SK-N-MC (cell line): Measurements from ENCODE around the gene FDX2.
A peak's percentile ranks its signal among the peaks of the same experiment; 100 is the strongest.
"Not testable (repeated sequence)": the region's sequence is repeated elsewhere in the genome, so short reads cannot be mapped to it uniquely, and the experiment has no call there.

Experiments used
- DNase-seq: peaks from one replicate; pipeline ENCODE4 v3.0.0-alpha.2; 2011; ENCODE audit warnings: low read depth, low spot score
- H3K27ac ChIP-seq: fragments of 200-600 bp; sonication (generic); 2 replicates; pipeline ENCODE4 v1.5.1; 2016; ENCODE audit warnings: mixed run types
- H3K36me3 ChIP-seq: fragments of 200-600 bp; sonication (generic); 2 replicates; pipeline ENCODE4 v1.6.1; 2017; ENCODE audit warnings: antibody characterized with exemption, low read length, mixed read lengths; ENCODE audit not compliant: insufficient read depth
- H3K4me3 ChIP-seq: fragments of 200-600 bp; sonication (generic); 2 replicates; pipeline ENCODE4 v1.5.1; 2016
- H3K9ac ChIP-seq: fragments of 200-600 bp; sonication (generic); 2 replicates; pipeline ENCODE4 v1.8.0; 2017; ENCODE audit warnings: mixed run types, mixed read lengths; ENCODE audit not compliant: insufficient read length
- H3K9me3 ChIP-seq: fragments of 200-600 bp; sonication (generic); 2 replicates; pipeline ENCODE4 v1.6.1; 2017; ENCODE audit warnings: low read depth, mild to moderate bottlenecking, antibody characterized with exemption, low read length, moderate library complexity, mixed read lengths
- EZH2 ChIP-seq: fragments of 200-600 bp; sonication (generic); IDR thresholded peaks from one replicate; pipeline ENCODE4 v1.6.1; 2017; ENCODE audit warnings: antibody characterized with exemption
- FOXP2 ChIP-seq: optimal IDR thresholded peaks from 2 replicates; pipeline ENCODE3; 2011; ENCODE audit warnings: mild to moderate bottlenecking, moderate library complexity; ENCODE audit not compliant: insufficient read depth; ENCODE audit errors: extremely low read length, control extremely low read depth
- POLR2AphosphoS5 ChIP-seq: IDR thresholded peaks from 2 replicates; pipeline ENCODE4 v1.6.1; 2012; ENCODE audit warnings: mild to moderate bottlenecking, low read depth, low read length, borderline replicate concordance

FDX2 gene

GRCh38 chr19:10283301-10284064 lies 32.3 kb downstream of the FDX2 start:
- Histone ChIP-seq H3K9me3 (no peaks in the 10 kb centered on the region), H3K4me3 (no peak overlapping the region), H3K36me3 (no peaks in the 10 kb centered on the region), H3K9ac (no peak overlapping the region), H3K27ac (no peak overlapping the region)
- TF ChIP-seq POLR2AphosphoS5 (no peak), EZH2 (no peak), FOXP2 (no peak)
- DNase-seq: no peak

GRCh38 chr19:10282043-10282442 lies 33.8 kb downstream of the FDX2 start:
- not testable (repeated sequence) for H3K27ac ChIP-seq, H3K4me3 ChIP-seq, H3K9ac ChIP-seq, DNase-seq, H3K36me3 ChIP-seq, H3K9me3 ChIP-seq

- no peaks in the 10 kb centered on the region for H3K36me3 ChIP-seq
- no peak for DNase-seq
- no peaks in the 10 kb centered on the region for H3K9me3 ChIP-seq
- no peak overlapping the region for H3K4me3 ChIP-seq
- no peak overlapping the region for H3K9ac ChIP-seq
- TF ChIP-seq FOXP2: no peak
- TF ChIP-seq POLR2AphosphoS5: no peak
- no peak for TF ChIP-seq EZH2
- H3K27ac ChIP-seq: no peak overlapping the region
Measured at GRCh38 chr19:10279737-10280442, 35.9 kb downstream of the FDX2 start.

GRCh38 chr19:10278935-10279334 lies 36.9 kb downstream of the FDX2 start:
- Histone ChIP-seq H3K9ac (no peak overlapping the region), H3K36me3 (no peaks in the 10 kb centered on the region), H3K4me3 (no peak overlapping the region), H3K9me3 (no peaks in the 10 kb centered on the region), H3K27ac (no peak overlapping the region)
- no peak for TF ChIP-seq POLR2AphosphoS5
- no peak for TF ChIP-seq FOXP2
- no peak for TF ChIP-seq EZH2
- no peak for DNase-seq

GRCh38 chr19:10277795-10278589 lies 37.8 kb downstream of the FDX2 start:
- H3K4me3 ChIP-seq: no peak overlapping the region
- H3K9ac ChIP-seq: no peak overlapping the region
- DNase-seq: no peak
- no peaks in the 10 kb centered on the region for H3K9me3 ChIP-seq
- no peaks in the 10 kb centered on the region for H3K36me3 ChIP-seq
- TF ChIP-seq EZH2 (no peak), FOXP2 (no peak), POLR2AphosphoS5 (no peak)
- no peak overlapping the region for H3K27ac ChIP-seq

GRCh38 chr19:10274589-10274988 lies 41.2 kb downstream of the FDX2 start:
- Histone ChIP-seq H3K36me3 (no peaks in the 10 kb centered on the region), H3K9ac (no peak overlapping the region), H3K27ac (no peak overlapping the region), H3K4me3 (no peak overlapping the region), H3K9me3 (no peaks in the 10 kb centered on the region)
- TF ChIP-seq POLR2AphosphoS5: no peak
- DNase-seq: no peak

- no peak overlapping the region for H3K4me3 ChIP-seq
- no peaks in the 10 kb centered on the region for H3K36me3 ChIP-seq
- H3K9ac ChIP-seq: no peak overlapping the region
- H3K9me3 ChIP-seq: no peaks in the 10 kb centered on the region
- TF ChIP-seq EZH2: no peak
- TF ChIP-seq FOXP2: no peak
- no peak for TF ChIP-seq POLR2AphosphoS5
- H3K27ac ChIP-seq: no peak overlapping the region
- DNase-seq: no peak
Measured at GRCh38 chr19:10271543-10272086, 44.2 kb downstream of the FDX2 start.

- Histone ChIP-seq H3K36me3 (no peaks in the 10 kb centered on the region), H3K27ac (no peak within 1 kb of the TSS), H3K4me3 (no peak within 1 kb of the TSS), H3K9ac (no peak within 1 kb of the TSS), H3K9me3 (no peaks in the 10 kb centered on the region)
- TF ChIP-seq POLR2AphosphoS5 (peak; percentile 56), EZH2 (no peak), FOXP2 (no peak)
- no peak for DNase-seq
Measured at GRCh38 chr19:10270616-10271394, 45.0 kb downstream of the FDX2 start, which contains the start of gene ICAM1. Gene ICAM1, plus strand, starts transcription at chr19:10271120. Its CDS starts 40 bp downstream, at chr19:10271160.
